Gastroesophageal sphincter (tissue), 4 donors: ENCODE results near the gene WDR81. TPM values are rescaled to one million over a fixed set of nuclear protein-coding genes. Genes with fewer than 3 reads are reported as not detected.
A peak's percentile ranks its signal among the peaks of the same experiment; 100 is the strongest.
"Not testable (repeated sequence)": the region's sequence is repeated elsewhere in the genome, so short reads cannot be mapped to it uniquely, and the experiment has no call there.

ENCODE experiments used
- ATAC-seq: fragments of 150-250 bp; one replicate; pipeline ENCODE4 v1.9.1; 2016; ENCODE audit warnings: mild to moderate bottlenecking, moderate library complexity
- H3K27ac ChIP-seq, 4 donors: fragments of 200-600 bp; sonication (generic) in 3 of 4; 1 replicate in 3 of 4; 2 replicates in 1 of 4; pipeline ENCODE4 v1.5.1; 2016 to 2019
- H3K27me3 ChIP-seq: fragments of 200-600 bp; sonication (generic); one replicate; pipeline ENCODE4 v1.5.1; 2019
- H3K36me3 ChIP-seq, 2 donors: fragments of 200-600 bp; sonication (generic); one replicate each; pipeline ENCODE4 v1.5.1; 2019; ENCODE audit warnings: control low read depth in 1 of 2
- H3K4me1 ChIP-seq, 3 donors: fragments of 200-600 bp; sonication (generic); 1 replicate in 2 of 3; 2 replicates in 1 of 3; pipeline ENCODE4 v1.5.1; 2016 to 2019; ENCODE audit warnings: control low read depth in 2 of 3
- H3K4me3 ChIP-seq, 2 donors: fragments of 200-600 bp; sonication (generic); one replicate each; pipeline ENCODE4 v1.5.1; 2019; ENCODE audit warnings: mild to moderate bottlenecking in 1 of 2, moderate library complexity in 1 of 2
- H3K9me3 ChIP-seq, 3 donors: fragments of 200-600 bp; sonication (generic); one replicate each; pipeline ENCODE4 v1.5.1; 2017 to 2019; ENCODE audit warnings: control low read depth in 2 of 3
- EP300 ChIP-seq: sonication (generic); formaldehyde crosslinking; IDR thresholded peaks from one replicate; pipeline ENCODE4 v1.6.1; 2017; ENCODE audit warnings: antibody characterized with exemption, mild to moderate bottlenecking
- POLR2A ChIP-seq, 2 donors: fragments of 450-650 bp; IDR thresholded peaks; one replicate each; pipeline ENCODE4 v1.6.1; 2017; ENCODE audit warnings: antibody characterized with exemption in 2 of 2, mild to moderate bottlenecking in 2 of 2, moderate library complexity in 1 of 2
- POLR2AphosphoS5 ChIP-seq: sonication (generic); formaldehyde crosslinking; IDR thresholded peaks from one replicate; pipeline ENCODE4 v1.6.1; 2017; ENCODE audit warnings: antibody characterized with exemption
- WGBS, 2 donors: methylation state at CpG; one replicate each; pipeline ENCODE4 v1.1.5; 2018; ENCODE audit warnings: low coverage in 1 of 2; 5-methylcytosine and 5-hydroxymethylcytosine counted together
- total RNA-seq, 4 donors: library from RNA; depleted of rRNA; stranded (reverse); fragments of >200 nt; gene quantifications; one replicate each; pipeline ENCODE4 v1.1.0, GENCODE V29; 2016
- TF ChIP-seq, protein P1 (sequence below), 4 experiments: fragments of 200-600 bp in 2 of 4; fragments of 450-650 bp in 2 of 4; sonication (generic) in 1 of 4; IDR thresholded peaks; one replicate each; pipeline ENCODE4 v1.5.1; 2017 to 2019; ENCODE audit warnings: antibody characterized with exemption in 4 of 4, mild to moderate bottlenecking in 2 of 4, moderate library complexity in 2 of 4

Gene WDR81
- total RNA-seq, 4 donors from 2014 or later, result 21.8 to 44.1 (median 32.2) TPM

GRCh38 chr17:1720856-1721386, 3.6 kb upstream of the WDR81 start:
- TF ChIP-seq, protein P1, sequence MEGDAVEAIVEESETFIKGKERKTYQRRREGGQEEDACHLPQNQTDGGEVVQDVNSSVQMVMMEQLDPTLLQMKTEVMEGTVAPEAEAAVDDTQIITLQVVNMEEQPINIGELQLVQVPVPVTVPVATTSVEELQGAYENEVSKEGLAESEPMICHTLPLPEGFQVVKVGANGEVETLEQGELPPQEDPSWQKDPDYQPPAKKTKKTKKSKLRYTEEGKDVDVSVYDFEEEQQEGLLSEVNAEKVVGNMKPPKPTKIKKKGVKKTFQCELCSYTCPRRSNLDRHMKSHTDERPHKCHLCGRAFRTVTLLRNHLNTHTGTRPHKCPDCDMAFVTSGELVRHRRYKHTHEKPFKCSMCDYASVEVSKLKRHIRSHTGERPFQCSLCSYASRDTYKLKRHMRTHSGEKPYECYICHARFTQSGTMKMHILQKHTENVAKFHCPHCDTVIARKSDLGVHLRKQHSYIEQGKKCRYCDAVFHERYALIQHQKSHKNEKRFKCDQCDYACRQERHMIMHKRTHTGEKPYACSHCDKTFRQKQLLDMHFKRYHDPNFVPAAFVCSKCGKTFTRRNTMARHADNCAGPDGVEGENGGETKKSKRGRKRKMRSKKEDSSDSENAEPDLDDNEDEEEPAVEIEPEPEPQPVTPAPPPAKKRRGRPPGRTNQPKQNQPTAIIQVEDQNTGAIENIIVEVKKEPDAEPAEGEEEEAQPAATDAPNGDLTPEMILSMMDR (IDR thresholded peaks at IDR 0.05), result peak in 3 of 4 experiments; percentile 91 to 95 (median 94)
- TF ChIP-seq POLR2AphosphoS5 (no peak), POLR2A (IDR thresholded peaks at IDR 0.05) (no peak)
- Histone ChIP-seq H3K27me3 (no peaks in the 10 kb centered on the region), H3K4me1 (peaks cover 0 to 65% (median 34%) of the 10 kb centered on the region in 3 donors), H3K36me3 (peaks cover 0 to 4% of the 10 kb centered on the region in 2 donors), H3K9me3 (no peaks in the 10 kb centered on the region), H3K27ac (peak overlapping the region in 1 of 4 donors; percentile 9), H3K4me3 (no peak overlapping the region)
- 16 to 18% methylated on average over 5 of the region's 11 CpGs for WGBS, 2 donors
- no peak for ATAC-seq

- Histone ChIP-seq H3K4me1 (peaks cover 0 to 76% (median 34%) of the 10 kb centered on the region in 3 donors), H3K36me3 (peaks cover 0 to 15% of the 10 kb centered on the region in 2 donors), H3K27ac (peak overlapping the region in 2 of 4 donors; percentile 20 to 85)
- H3K27me3 ChIP-seq, ATAC-seq, H3K4me3 ChIP-seq, H3K9me3 ChIP-seq: not testable (repeated sequence)
- WGBS, 2 donors, result 94% methylated on average over 7 of the region's 8 CpGs; no CpG with 5 or more reads in 1 of the 2 donors
Observed at GRCh38 chr17:1722022-1722421, 2.5 kb upstream of the WDR81 start.

- WGBS, 2 donors, result 60% methylated on average over 1 of the region's 51 CpGs; no CpG with 5 or more reads in 1 of the 2 donors
- Histone ChIP-seq H3K4me3 (peak overlapping the region; percentile 51 to 87), H3K27me3 (no peaks in the 10 kb centered on the region), H3K9me3 (no peaks in the 10 kb centered on the region), H3K27ac (peak overlapping the region; percentile 62 to 94 (median 88)), H3K36me3 (peaks cover 0 to 43% of the 10 kb centered on the region in 2 donors), H3K4me1 (peaks cover 0 to 87% (median 30%) of the 10 kb centered on the region in 3 donors)
- ATAC-seq, result peak; percentile 66
- TF ChIP-seq EP300 (no peak), POLR2AphosphoS5 (no peak), POLR2A (IDR thresholded peaks at IDR 0.05) (no peak)
- TF ChIP-seq, protein P1 (IDR thresholded peaks at IDR 0.05), result peak in 3 of 4 experiments; percentile 35 to 49 (median 43)
Observed at GRCh38 chr17:1724869-1725641, 551 bp downstream of the WDR81 start.

DNA sequence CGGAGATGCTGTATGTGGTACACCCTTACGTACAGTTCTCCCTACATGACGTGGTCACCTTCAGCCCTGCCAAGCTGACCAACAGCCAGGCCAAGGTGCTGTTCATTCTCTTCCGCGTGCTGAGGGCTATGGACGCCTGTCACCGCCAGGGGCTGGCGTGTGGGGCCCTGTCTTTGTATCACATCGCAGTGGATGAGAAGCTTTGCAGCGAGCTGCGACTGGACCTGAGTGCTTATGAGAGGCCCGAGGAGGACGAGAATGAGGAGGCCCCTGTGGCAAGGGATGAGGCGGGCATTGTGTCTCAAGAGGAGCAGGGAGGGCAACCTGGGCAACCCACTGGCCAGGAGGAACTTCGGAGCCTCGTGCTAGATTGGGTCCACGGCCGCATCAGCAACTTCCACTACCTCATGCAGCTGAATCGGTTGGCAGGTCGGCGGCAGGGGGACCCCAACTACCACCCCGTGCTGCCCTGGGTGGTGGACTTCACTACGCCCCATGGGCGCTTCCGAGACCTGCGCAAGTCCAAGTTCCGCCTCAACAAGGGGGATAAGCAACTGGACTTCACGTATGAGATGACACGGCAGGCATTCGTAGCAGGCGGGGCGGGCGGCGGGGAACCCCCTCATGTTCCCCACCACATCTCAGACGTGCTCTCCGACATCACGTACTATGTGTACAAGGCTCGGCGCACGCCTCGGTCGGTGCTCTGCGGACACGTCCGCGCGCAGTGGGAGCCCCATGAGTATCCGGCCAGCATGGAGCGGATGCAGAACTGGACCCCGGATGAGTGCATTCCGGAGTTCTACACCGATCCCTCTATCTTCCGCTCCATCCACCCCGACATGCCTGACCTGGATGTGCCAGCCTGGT, 1.4 kb downstream of the WDR81 start:
- TF ChIP-seq POLR2AphosphoS5 (no peak), POLR2A (IDR thresholded peaks at IDR 0.05) (no peak), EP300 (no peak)
- TF ChIP-seq, protein P1 (IDR thresholded peaks at IDR 0.05), result no peak
- peak overlapping the region in 1 of 4 donors; percentile 92 for H3K27ac ChIP-seq
- peak overlapping the region in 1 of 2 donors; percentile 87 for H3K4me3 ChIP-seq

More for the DNA sequence above, 1.4 kb downstream of the WDR81 start:
- Histone ChIP-seq H3K36me3 (peaks cover 0 to 52% of the 10 kb centered on the region in 2 donors), H3K9me3 (no peaks in the 10 kb centered on the region), H3K27me3 (no peaks in the 10 kb centered on the region), H3K4me1 (peaks cover 0 to 88% (median 27%) of the 10 kb centered on the region in 3 donors)
- no peak for ATAC-seq
- 60 to 98% methylated on average over 2 to 27 of the region's 54 CpGs for WGBS, 2 donors
